ENCODE data around the gene XPNPEP2. TPM values are rescaled to one million over a fixed set of nuclear protein-coding genes. Genes with fewer than 3 reads are reported as not detected.

The XPNPEP2 gene
- total RNA-seq, 1 donor from 2014 or later: not detected

DNA sequence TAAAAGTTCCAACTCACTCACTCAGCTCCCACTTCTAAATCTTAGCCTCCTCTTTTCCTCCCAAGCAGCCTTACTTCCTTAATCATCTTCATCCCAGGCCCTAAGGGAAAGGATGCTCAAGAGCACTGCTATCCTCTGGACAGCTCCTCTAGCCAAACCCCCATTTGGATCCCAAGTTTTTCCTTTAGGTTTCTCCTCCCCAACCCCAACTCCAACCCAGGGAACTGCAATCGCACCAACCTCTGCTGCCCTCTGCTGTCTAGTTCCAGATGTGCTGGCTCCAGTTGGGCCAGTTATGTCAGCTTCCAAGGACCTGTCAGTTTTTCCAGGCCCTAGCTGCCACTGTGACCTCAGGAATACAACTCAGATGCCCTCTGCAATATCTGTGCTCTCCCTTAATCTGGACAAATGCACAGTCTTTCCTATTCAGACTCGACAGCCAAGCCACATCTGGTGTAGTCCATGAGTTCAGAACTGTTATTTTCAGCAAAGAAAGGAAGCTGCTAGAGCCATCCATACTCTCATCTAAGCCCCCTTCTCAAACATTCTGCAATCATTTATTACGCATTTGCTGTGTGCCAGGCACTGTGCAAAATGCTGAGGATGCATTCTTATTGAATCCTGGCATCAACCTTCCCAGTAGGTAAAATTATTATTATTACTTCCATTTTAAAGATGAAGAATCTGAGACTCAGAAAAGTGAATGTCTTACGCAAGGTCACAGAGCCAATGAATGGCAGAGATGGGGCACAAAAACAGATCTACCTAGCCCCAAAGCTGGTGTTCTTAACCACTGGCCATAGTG, 12.3 kb upstream of the XPNPEP2 start:
- Histone ChIP-seq H3K4me3 (ENCODE audit: low read depth, low read length) (no peak overlapping the region), H3K36me3 (ENCODE audit: control insufficient read depth, insufficient read depth, low read length) (no peaks in the 10 kb centered on the region), H3K27me3 (ENCODE audit: control insufficient read depth, insufficient read depth, low read length) (no peaks in the 10 kb centered on the region)
- TF ChIP-seq, protein P1, sequence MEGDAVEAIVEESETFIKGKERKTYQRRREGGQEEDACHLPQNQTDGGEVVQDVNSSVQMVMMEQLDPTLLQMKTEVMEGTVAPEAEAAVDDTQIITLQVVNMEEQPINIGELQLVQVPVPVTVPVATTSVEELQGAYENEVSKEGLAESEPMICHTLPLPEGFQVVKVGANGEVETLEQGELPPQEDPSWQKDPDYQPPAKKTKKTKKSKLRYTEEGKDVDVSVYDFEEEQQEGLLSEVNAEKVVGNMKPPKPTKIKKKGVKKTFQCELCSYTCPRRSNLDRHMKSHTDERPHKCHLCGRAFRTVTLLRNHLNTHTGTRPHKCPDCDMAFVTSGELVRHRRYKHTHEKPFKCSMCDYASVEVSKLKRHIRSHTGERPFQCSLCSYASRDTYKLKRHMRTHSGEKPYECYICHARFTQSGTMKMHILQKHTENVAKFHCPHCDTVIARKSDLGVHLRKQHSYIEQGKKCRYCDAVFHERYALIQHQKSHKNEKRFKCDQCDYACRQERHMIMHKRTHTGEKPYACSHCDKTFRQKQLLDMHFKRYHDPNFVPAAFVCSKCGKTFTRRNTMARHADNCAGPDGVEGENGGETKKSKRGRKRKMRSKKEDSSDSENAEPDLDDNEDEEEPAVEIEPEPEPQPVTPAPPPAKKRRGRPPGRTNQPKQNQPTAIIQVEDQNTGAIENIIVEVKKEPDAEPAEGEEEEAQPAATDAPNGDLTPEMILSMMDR (IDR thresholded peaks at IDR 0.05; ENCODE audit: insufficient read depth, low read length, severe bottlenecking): peak; percentile 78
- DNase-seq (ENCODE audit: low read depth): peak; percentile 53
- peak; percentile 66 for FAIRE-seq

DNA sequence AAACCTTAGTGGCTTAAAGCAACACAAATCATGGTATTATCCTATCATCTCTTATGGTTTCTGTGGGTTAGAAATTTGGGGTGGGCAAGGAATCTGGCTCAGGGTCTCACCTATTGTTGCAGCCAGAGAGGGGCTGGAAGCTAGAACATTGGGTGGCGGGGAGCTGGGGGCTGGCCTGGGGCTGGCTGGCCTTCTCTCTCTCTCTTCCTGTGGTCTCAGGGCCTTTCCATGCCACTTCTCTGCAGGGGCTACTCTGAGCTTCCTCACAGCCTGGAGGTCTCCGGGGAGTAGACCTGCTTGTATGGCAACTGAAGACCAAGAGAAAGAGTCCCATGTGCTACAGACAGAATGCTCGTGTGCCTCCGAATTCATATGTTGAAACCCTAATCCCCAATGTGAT, 10.7 kb upstream of the XPNPEP2 start:
- DNase-seq (ENCODE audit: low read depth) (no peak), FAIRE-seq (peak; percentile 28)
- Histone ChIP-seq H3K4me3 (ENCODE audit: low read depth, low read length) (no peak overlapping the region), H3K36me3 (ENCODE audit: control insufficient read depth, insufficient read depth, low read length) (no peaks in the 10 kb centered on the region), H3K27me3 (ENCODE audit: control insufficient read depth, insufficient read depth, low read length) (no peaks in the 10 kb centered on the region)
- TF ChIP-seq, protein P1 (IDR thresholded peaks at IDR 0.05; ENCODE audit: insufficient read depth, low read length, severe bottlenecking): no peak

DNA sequence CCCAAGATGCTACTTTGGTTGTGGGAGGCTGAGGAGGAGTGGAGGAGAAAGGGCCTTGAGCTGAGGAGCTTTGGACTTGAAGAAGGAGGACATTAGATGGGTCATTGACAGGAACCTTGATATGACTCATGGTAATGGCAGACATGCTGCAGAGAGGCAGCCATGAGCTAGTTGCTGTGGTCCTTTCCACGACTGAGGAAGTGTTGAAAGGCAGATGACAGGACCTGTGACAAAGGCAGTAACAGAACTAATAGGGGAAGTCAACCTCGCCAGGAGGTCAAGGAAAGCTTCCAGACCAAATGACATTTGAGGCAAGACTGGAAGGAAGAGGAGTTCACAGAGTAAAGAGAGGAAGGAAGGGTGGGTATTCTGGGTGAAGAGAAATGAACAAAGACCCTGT, 7.6 kb upstream of the XPNPEP2 start:
- FAIRE-seq: no peak
- H3K4me3 ChIP-seq (ENCODE audit: low read depth, low read length): no peak overlapping the region
- TF ChIP-seq, protein P1 (IDR thresholded peaks at IDR 0.05; ENCODE audit: insufficient read depth, low read length, severe bottlenecking): no peak
- no peaks in the 10 kb centered on the region for H3K27me3 ChIP-seq (ENCODE audit: control insufficient read depth, insufficient read depth, low read length)
- DNase-seq (ENCODE audit: low read depth): no peak
- no peaks in the 10 kb centered on the region for H3K36me3 ChIP-seq (ENCODE audit: control insufficient read depth, insufficient read depth, low read length)

DNA sequence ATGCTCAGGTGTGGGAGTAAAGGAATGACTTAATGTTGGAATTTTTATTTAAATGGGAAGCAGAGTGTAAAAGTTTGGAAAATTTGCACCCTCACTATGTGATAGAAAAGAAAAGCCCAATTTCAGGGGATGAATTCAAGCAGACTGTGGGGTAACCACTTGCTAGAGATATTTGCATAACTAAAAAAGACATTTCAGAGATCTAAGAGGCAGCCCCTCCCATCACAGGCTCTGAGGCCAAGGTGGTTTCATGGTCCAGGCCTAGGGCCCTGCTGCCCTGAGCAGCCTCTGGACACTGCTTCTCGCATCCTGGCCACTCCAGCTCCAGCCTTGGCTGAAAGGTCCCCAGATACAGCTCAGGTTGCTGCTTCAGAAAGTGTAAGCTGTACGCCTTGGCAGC, 5.9 kb upstream of the XPNPEP2 start:
- FAIRE-seq: no peak
- TF ChIP-seq, protein P1 (IDR thresholded peaks at IDR 0.05; ENCODE audit: insufficient read depth, low read length, severe bottlenecking): no peak
- Histone ChIP-seq H3K4me3 (ENCODE audit: low read depth, low read length) (no peak overlapping the region), H3K27me3 (ENCODE audit: control insufficient read depth, insufficient read depth, low read length) (no peaks in the 10 kb centered on the region), H3K36me3 (ENCODE audit: control insufficient read depth, insufficient read depth, low read length) (no peaks in the 10 kb centered on the region)
- no peak for DNase-seq (ENCODE audit: low read depth)

DNA sequence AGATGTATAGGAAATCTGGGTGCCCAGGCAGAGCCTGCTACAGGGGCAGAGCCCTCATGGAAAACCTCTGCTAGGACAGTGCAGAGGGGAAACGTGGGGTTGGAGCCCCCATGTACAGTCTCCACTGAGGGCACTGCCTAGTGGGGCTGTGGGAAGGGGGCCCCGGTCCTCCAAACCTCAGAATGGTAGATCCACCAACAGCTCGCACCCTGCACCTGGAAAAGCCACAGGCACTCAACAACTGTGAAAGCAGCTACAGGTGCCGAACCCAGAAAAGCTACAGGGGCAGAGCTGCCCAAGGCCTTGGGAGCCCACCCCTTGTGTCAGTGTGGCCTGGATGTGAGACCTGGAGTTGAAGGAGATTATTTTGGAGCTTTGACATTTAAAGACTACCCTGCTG, 5.4 kb upstream of the XPNPEP2 start:
- FAIRE-seq (no peak), DNase-seq (ENCODE audit: low read depth) (no peak)
- Histone ChIP-seq H3K36me3 (ENCODE audit: control insufficient read depth, insufficient read depth, low read length) (no peaks in the 10 kb centered on the region), H3K27me3 (ENCODE audit: control insufficient read depth, insufficient read depth, low read length) (no peaks in the 10 kb centered on the region), H3K4me3 (ENCODE audit: low read depth, low read length) (no peak overlapping the region)
- TF ChIP-seq, protein P1 (IDR thresholded peaks at IDR 0.05; ENCODE audit: insufficient read depth, low read length, severe bottlenecking): no peak

DNA sequence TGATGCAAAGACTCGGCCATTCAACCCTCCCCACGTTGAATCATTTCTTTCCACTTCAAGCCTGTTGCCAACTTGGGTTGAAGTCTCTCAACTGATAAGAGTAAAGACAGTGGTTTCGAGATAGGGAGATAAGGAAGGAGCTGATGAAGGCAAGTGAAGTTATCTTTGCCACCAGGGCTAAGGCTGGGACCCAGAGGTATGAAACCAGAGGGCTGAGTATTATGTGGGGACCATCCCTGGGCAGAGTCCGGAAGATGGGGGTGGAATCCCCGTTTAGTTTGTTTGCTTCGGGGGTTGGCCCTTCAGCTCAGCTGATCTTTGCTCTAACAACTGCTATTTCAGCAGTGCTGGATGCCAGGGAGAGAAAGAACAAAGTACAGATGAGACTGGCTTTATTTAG, 2.3 kb upstream of the XPNPEP2 start:
- DNase-seq (ENCODE audit: low read depth): no peak

More for the DNA sequence above, 2.3 kb upstream of the XPNPEP2 start:
- H3K4me3 ChIP-seq (ENCODE audit: low read depth, low read length): no peak overlapping the region
- no peaks in the 10 kb centered on the region for H3K27me3 ChIP-seq (ENCODE audit: control insufficient read depth, insufficient read depth, low read length)
- H3K36me3 ChIP-seq (ENCODE audit: control insufficient read depth, insufficient read depth, low read length): no peaks in the 10 kb centered on the region
- TF ChIP-seq, protein P1 (IDR thresholded peaks at IDR 0.05; ENCODE audit: insufficient read depth, low read length, severe bottlenecking): no peak
- no peak for FAIRE-seq
